GM12891 (cell line): ENCODE data around the gene TRIAP1.

Experiments
- PAX5 ChIP-seq: IDR thresholded peaks from 2 replicates; pipeline ENCODE4 v1.6.1; 2011; ENCODE audit warnings: low read length, moderate library complexity, mild to moderate bottlenecking; ENCODE audit not compliant: insufficient read depth, severe bottlenecking
- POLR2A ChIP-seq: IDR thresholded peaks from 2 replicates; pipeline ENCODE4 v1.6.1; 2011; ENCODE audit warnings: low read depth, low read length, control low read depth
- POLR2AphosphoS5 ChIP-seq: IDR thresholded peaks from 2 replicates; pipeline ENCODE4 v1.6.1; 2011; ENCODE audit warnings: low read depth, low read length, control low read depth
- POU2F2 ChIP-seq: IDR thresholded peaks from 2 replicates; pipeline ENCODE4 v1.6.1; 2011; ENCODE audit warnings: low read depth, mild to moderate bottlenecking, control low read depth, low read length, moderate library complexity
- TAF1 ChIP-seq: IDR thresholded peaks from 2 replicates; pipeline ENCODE4 v1.6.1; 2011; ENCODE audit warnings: low read depth, low read length, control low read depth

DNA sequence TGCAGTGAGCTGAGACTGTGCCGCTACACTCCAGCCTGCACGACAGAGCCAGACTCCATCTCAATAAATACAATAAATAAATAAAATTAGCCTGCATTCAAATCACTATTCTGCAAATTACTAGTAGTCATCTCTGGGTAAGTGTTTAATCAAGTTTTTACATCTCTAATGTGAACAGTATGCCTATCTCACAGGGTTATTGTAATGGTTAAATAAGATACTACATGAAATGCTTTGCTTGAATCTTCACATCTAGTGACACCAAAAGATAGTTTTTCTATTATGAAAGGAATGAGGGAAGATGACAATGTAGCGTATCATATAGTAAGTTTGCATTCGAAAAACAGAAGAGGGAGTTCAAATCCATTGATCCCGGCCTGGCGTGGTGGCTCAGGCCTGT, 21.3 kb upstream of the TRIAP1 start:
- TF ChIP-seq TAF1, result no peak
- no peak for TF ChIP-seq POLR2AphosphoS5
- TF ChIP-seq POLR2A, result no peak
- no peak for TF ChIP-seq PAX5
- TF ChIP-seq POU2F2, result no peak
